Endothelial cell of umbilical vein (primary cell): Measurements from ENCODE around the gene IDH3A. TPM values are rescaled to one million over a fixed set of nuclear protein-coding genes. Genes with fewer than 3 reads are reported as not detected.

Source experiments
- BruUV-seq: library from RNA; stranded (reverse); fragments of 400-500 nt; replicated peaks from 2 replicates; lab custom pipeline; 2021; lab: Mats Ljungman, UMichigan
- CTCF ChIA-PET: fragments of 300-600, 350-600 bp; sonication (Branson Sonifier 250); formaldehyde crosslinking; loops from one replicate; lab custom pipeline; 2021; ENCODE audit warnings: antibody characterized with exemption, inconsistent platforms; lab: Charles Lee
- POLR2A ChIA-PET: fragments of 300-600, 350-600 bp; sonication (Branson Sonifier 250); formaldehyde crosslinking; loops from one replicate; lab custom pipeline; 2021; ENCODE audit warnings: antibody characterized with exemption, inconsistent platforms; lab: Charles Lee
- DNase-seq: peaks from one replicate; pipeline ENCODE4 v3.0.0-alpha.2; 2011; ENCODE audit warnings: low read depth, low spot score
- FAIRE-seq: peaks from 2 replicates; lab custom pipeline; 2011; peaks lifted over from hg19 to GRCh38; lab: Jason Lieb, UNC
- H2AFZ ChIP-seq: 2 replicates; pipeline ENCODE4 v1.6.0; 2012; ENCODE audit warnings: low read depth, low read length, control low read depth, inconsistent platforms
- H3K27ac ChIP-seq: 2 replicates; pipeline ENCODE4 v1.5.1; 2011; ENCODE audit warnings: low read depth, mild to moderate bottlenecking, control low read depth, low read length, moderate library complexity; ENCODE audit not compliant: insufficient read depth
- H3K27me3 ChIP-seq, 2 experiments: 2 replicates each; pipeline versions ENCODE4 v1.6.0 to v1.6.1; 2011; ENCODE audit warnings: low read length in 2 of 2, mixed read lengths in 1 of 2; ENCODE audit not compliant: control insufficient read depth in 2 of 2, insufficient read depth in 2 of 2
- H3K36me3 ChIP-seq, 2 experiments: 2 replicates in 1 of 2; 3 replicates in 1 of 2; pipeline ENCODE4 v1.5.1; 2011; ENCODE audit warnings: low read length in 2 of 2, mild to moderate bottlenecking in 1 of 2, moderate library complexity in 1 of 2; ENCODE audit not compliant: control insufficient read depth in 2 of 2, insufficient read depth in 2 of 2; ENCODE audit errors: extremely low read depth in 1 of 2
- H3K4me1 ChIP-seq: 3 replicates; pipeline ENCODE4 v1.5.1; 2011; ENCODE audit warnings: mild to moderate bottlenecking, low read length; ENCODE audit not compliant: control insufficient read depth, insufficient read depth; ENCODE audit errors: extremely low read depth
- H3K4me2 ChIP-seq: 2 replicates; pipeline ENCODE4 v1.6.1; 2011; ENCODE audit warnings: low read length, control low read depth, mixed read lengths; ENCODE audit not compliant: insufficient read depth
- H3K4me3 ChIP-seq, 3 experiments: fragments of 200-600 bp in 1 of 3; sonication (generic), shearing (Covaris generic) in 1 of 3; replicated peaks in 1 of 3; 2 replicates each; pipeline ENCODE4 v1.5.1; 2011 to 2016; ENCODE audit warnings: control low read depth in 3 of 3, low read length in 3 of 3, mild to moderate bottlenecking in 2 of 3, inconsistent platforms in 1 of 3, low read depth in 1 of 3, moderate library complexity in 1 of 3; ENCODE audit not compliant: insufficient read depth in 1 of 3
- H3K79me2 ChIP-seq: 2 replicates; pipeline ENCODE4 v1.6.0; 2012; ENCODE audit warnings: low read length, inconsistent platforms; ENCODE audit not compliant: control insufficient read depth, insufficient read depth
- H3K9ac ChIP-seq: replicated peaks from 2 replicates; pipeline ENCODE3; 2011; ENCODE audit warnings: low read length, control low read depth; ENCODE audit not compliant: insufficient read depth; ENCODE audit errors: extremely low read depth
- H3K9me1 ChIP-seq: replicated peaks from 3 replicates; pipeline ENCODE4 v1.6.0; 2011; ENCODE audit warnings: mild to moderate bottlenecking, low read length; ENCODE audit not compliant: control insufficient read depth, insufficient read depth; ENCODE audit errors: extremely low read depth
- H3K9me3 ChIP-seq: replicated peaks from 2 replicates; pipeline ENCODE4 v1.5.1; 2012; ENCODE audit warnings: low read length, inconsistent platforms; ENCODE audit not compliant: control insufficient read depth, insufficient read depth
- H4K20me1 ChIP-seq: replicated peaks from 2 replicates; pipeline ENCODE3; 2011; ENCODE audit warnings: mild to moderate bottlenecking, low read length; ENCODE audit not compliant: control insufficient read depth, insufficient read depth; ENCODE audit errors: extremely low read depth
- CTCF ChIP-seq, 2 donors: IDR thresholded peaks; 1 replicate in 1 of 2; 2 replicates in 1 of 2; pipeline ENCODE4 v1.5.1; 2011; ENCODE audit warnings: low read length in 2 of 2, mild to moderate bottlenecking in 2 of 2, moderate library complexity in 2 of 2, control low read depth in 1 of 2, inconsistent platforms in 1 of 2, low read depth in 1 of 2; ENCODE audit not compliant: insufficient read depth in 1 of 2; ENCODE audit errors: extremely low read depth in 1 of 2
- EZH2 ChIP-seq: IDR thresholded peaks from 2 replicates; pipeline ENCODE4 v1.6.1; 2012; ENCODE audit warnings: borderline replicate concordance, low read depth, mild to moderate bottlenecking, moderate library complexity, low read length, inconsistent platforms; ENCODE audit not compliant: severe bottlenecking
- FOS ChIP-seq: IDR thresholded peaks from 2 replicates; pipeline ENCODE4 v1.6.1; 2011; ENCODE audit warnings: mild to moderate bottlenecking, low read length, moderate library complexity, borderline replicate concordance; ENCODE audit not compliant: insufficient read depth
- GATA2 ChIP-seq: IDR thresholded peaks from 2 replicates; pipeline ENCODE4 v1.7.0; 2011; ENCODE audit warnings: low read depth, mild to moderate bottlenecking, moderate library complexity, mixed read lengths, low read length; ENCODE audit not compliant: insufficient read length, insufficient read depth
- JUN ChIP-seq: IDR thresholded peaks from 2 replicates; pipeline ENCODE4 v1.6.1; 2011; ENCODE audit warnings: borderline replicate concordance, low read depth; ENCODE audit not compliant: insufficient read length, insufficient read depth
- MYC ChIP-seq: IDR thresholded peaks from one replicate; pipeline ENCODE4 v1.6.1; 2011; ENCODE audit warnings: mild to moderate bottlenecking, low read depth, low read length
- POLR2A ChIP-seq: IDR thresholded peaks from 2 replicates; pipeline ENCODE4 v1.6.1; 2012; ENCODE audit warnings: low read depth, mild to moderate bottlenecking, control low read depth, low read length
- POLR2AphosphoS5 ChIP-seq: IDR thresholded peaks from 2 replicates; pipeline ENCODE4 v1.6.1; 2012; ENCODE audit warnings: low read depth, mild to moderate bottlenecking, control low read depth, low read length, moderate library complexity; ENCODE audit not compliant: insufficient read depth
- dilution Hi-C: fragments of 300-500 bp; cut with MboI; formaldehyde crosslinking; loops from one replicate; pipeline ENCODE4 v1.15.0; 2019; ENCODE audit warnings: low sequenced_read_pairs; ENCODE audit not compliant: extremely low pct_ligation_motif_present
- intact Hi-C: fragments of 100-400 bp; cut with micrococcal nuclease; formaldehyde crosslinking; loops from one replicate; pipeline ENCODE4 v1.10.0; 2022
- polyA plus RNA-seq, 4 experiments: library from polyadenylated mRNA; depleted of rRNA in 3 of 4; stranded (reverse) in 3 of 4; unstranded in 1 of 4; fragments of >200 nt; gene quantifications; 2 replicates each; pipeline versions ENCODE4 v1.2.1 to v1.2.3, GENCODE V29; 2011 to 2012; ENCODE audit warnings: missing spikeins in 1 of 4
- total RNA-seq: library from RNA; stranded (reverse); gene quantifications from 2 replicates; pipeline ENCODE4 v1.2.3, GENCODE V29; 2021
- TF ChIP-seq, protein P1 (sequence below): IDR thresholded peaks from 2 replicates; pipeline ENCODE4 v1.6.1; 2011; ENCODE audit not compliant: insufficient read depth, insufficient read length

IDH3A gene
- total and polyA plus RNA-seq, 2 donors (not counting 3 experiments of a cell fraction or from before 2014, with no cell fraction given): 35.5 to 63.9 TPM

- no peaks in the 10 kb centered on the region for H3K27me3 ChIP-seq
- CTCF ChIA-PET: interaction anchor here (0.8 to 1.5 kb wide), 3 partner anchors 11 to 26 kb away, joined by 3 to 4 read pairs (median 3); partner anchors contain the start of gene IDH3A
- H3K36me3 ChIP-seq: peaks cover 6 to 11% of the 10 kb centered on the region in 2 experiments
- H3K9me3 ChIP-seq: no peaks in the 10 kb centered on the region
- H2AFZ ChIP-seq: no peak overlapping the region
- no peak overlapping the region for H3K4me3 ChIP-seq
- no peak for TF ChIP-seq FOS
- TF ChIP-seq MYC: no peak
- TF ChIP-seq, protein P1, sequence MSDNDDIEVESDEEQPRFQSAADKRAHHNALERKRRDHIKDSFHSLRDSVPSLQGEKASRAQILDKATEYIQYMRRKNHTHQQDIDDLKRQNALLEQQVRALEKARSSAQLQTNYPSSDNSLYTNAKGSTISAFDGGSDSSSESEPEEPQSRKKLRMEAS: no peak
- TF ChIP-seq CTCF (IDR thresholded peaks at IDR 0.05; ENCODE audit: extremely low read depth in 1 of 2, insufficient read depth in 1 of 2, low read depth in 1 of 2, low read length in 2 of 2): no peak
- TF ChIP-seq JUN: no peak
- TF ChIP-seq POLR2A: no peak
- TF ChIP-seq GATA2: no peak
- no peak for TF ChIP-seq EZH2
- TF ChIP-seq POLR2AphosphoS5: no peak
- H3K4me2 ChIP-seq: no peak overlapping the region
- DNase-seq: no peak
- H3K27ac ChIP-seq: no peak overlapping the region
- H3K4me1 ChIP-seq: no peaks in the 10 kb centered on the region
- H3K9ac ChIP-seq: no peak overlapping the region
- no peaks in the 10 kb centered on the region for H3K79me2 ChIP-seq
- POLR2A ChIA-PET: no interaction called here
- no peaks in the 10 kb centered on the region for H3K9me1 ChIP-seq
- dilution Hi-C loops (no loop called here), intact Hi-C loops (no loop called here)
- no TSS peak for BruUV-seq
- no peaks in the 10 kb centered on the region for H4K20me1 ChIP-seq
- FAIRE-seq: no peak
Measured at GRCh38 chr15:78162038-78162437, 12.9 kb downstream of the IDH3A start.
